MM.1S (cell line): ENCODE measurements around the gene SPAG7.

Experiments used
- DNase-seq: peaks from one replicate; pipeline ENCODE4 v3.0.0-alpha.2; 2015
- H2AFZ ChIP-seq: fragments of 300-600 bp; sonication (generic); 2 replicates; pipeline ENCODE4 v1.6.0; 2016; ENCODE audit warnings: antibody characterized with exemption, low read length
- H3F3A ChIP-seq: fragments of 300-600 bp; sonication (generic); 2 replicates; pipeline ENCODE4 v1.6.1; 2016; ENCODE audit warnings: mild to moderate bottlenecking, antibody characterized with exemption, low read length, moderate library complexity, mixed read lengths; ENCODE audit not compliant: insufficient read depth
- H3K27ac ChIP-seq: fragments of 300-600 bp; sonication (generic); 2 replicates; pipeline ENCODE4 v1.5.1; 2016; ENCODE audit warnings: mild to moderate bottlenecking, low read length
- H3K27me3 ChIP-seq: fragments of 300-600 bp; sonication (generic); replicated peaks from 2 replicates; pipeline ENCODE4 v1.6.0; 2016; ENCODE audit warnings: low read length; ENCODE audit not compliant: insufficient read depth
- H3K36me3 ChIP-seq: fragments of 300-600 bp; sonication (generic); replicated peaks from 2 replicates; pipeline ENCODE4 v1.6.1; 2016; ENCODE audit warnings: mild to moderate bottlenecking, low read length, mixed read lengths; ENCODE audit not compliant: insufficient read depth
- H3K4me1 ChIP-seq: fragments of 300-600 bp; sonication (generic); 2 replicates; pipeline ENCODE4 v1.6.1; 2016; ENCODE audit warnings: low read length, mixed read lengths
- H3K4me2 ChIP-seq: fragments of 300-600 bp; sonication (generic); 2 replicates; pipeline ENCODE4 v1.6.0; 2016; ENCODE audit warnings: low read depth, low read length
- H3K4me3 ChIP-seq: fragments of 300-600 bp; sonication (generic); 2 replicates; pipeline ENCODE4 v1.5.1; 2016; ENCODE audit warnings: low read length, mixed read lengths
- H3K79me2 ChIP-seq: fragments of 300-600 bp; sonication (generic); 2 replicates; pipeline ENCODE4 v1.6.1; 2016; ENCODE audit warnings: mixed run types, low read length, mixed read lengths
- H3K9ac ChIP-seq: fragments of 300-600 bp; sonication (generic); 2 replicates; pipeline ENCODE4 v1.6.1; 2016; ENCODE audit warnings: low read length, mixed read lengths
- H3K9me2 ChIP-seq: fragments of 300-600 bp; sonication (generic); replicated peaks from 2 replicates; pipeline ENCODE4 v1.6.1; 2016; ENCODE audit warnings: mild to moderate bottlenecking, low read length, mixed read lengths; ENCODE audit not compliant: insufficient read depth
- H3K9me3 ChIP-seq: fragments of 300-600 bp; sonication (generic); replicated peaks from 2 replicates; pipeline ENCODE4 v1.6.1; 2016; ENCODE audit warnings: mild to moderate bottlenecking, low read length, mixed read lengths; ENCODE audit not compliant: insufficient read depth
- H4K20me1 ChIP-seq: fragments of 300-600 bp; sonication (generic); 2 replicates; pipeline ENCODE4 v1.6.1; 2016; ENCODE audit warnings: mild to moderate bottlenecking, low read length, moderate library complexity, mixed read lengths; ENCODE audit not compliant: insufficient read depth
- EZH2 ChIP-seq: fragments of 300-600 bp; sonication (generic); optimal IDR thresholded peaks from 2 replicates; pipeline ENCODE3; 2017; ENCODE audit warnings: low read depth, mild to moderate bottlenecking, antibody characterized with exemption, low read length, mixed read lengths
- EZH2phosphoT487 ChIP-seq: fragments of 300-600 bp; sonication (generic); IDR thresholded peaks from 2 replicates; pipeline ENCODE4 v1.6.1; 2018; ENCODE audit warnings: antibody characterized with exemption, low read length
- TF ChIP-seq, protein P1 (sequence below): fragments of 300-600 bp; sonication (generic); IDR thresholded peaks from 2 replicates; pipeline ENCODE4 v1.5.1; 2016; ENCODE audit warnings: antibody characterized with exemption, low read length, mixed read lengths

The SPAG7 gene, protein sequence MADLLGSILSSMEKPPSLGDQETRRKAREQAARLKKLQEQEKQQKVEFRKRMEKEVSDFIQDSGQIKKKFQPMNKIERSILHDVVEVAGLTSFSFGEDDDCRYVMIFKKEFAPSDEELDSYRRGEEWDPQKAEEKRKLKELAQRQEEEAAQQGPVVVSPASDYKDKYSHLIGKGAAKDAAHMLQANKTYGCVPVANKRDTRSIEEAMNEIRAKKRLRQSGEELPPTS

DNA sequence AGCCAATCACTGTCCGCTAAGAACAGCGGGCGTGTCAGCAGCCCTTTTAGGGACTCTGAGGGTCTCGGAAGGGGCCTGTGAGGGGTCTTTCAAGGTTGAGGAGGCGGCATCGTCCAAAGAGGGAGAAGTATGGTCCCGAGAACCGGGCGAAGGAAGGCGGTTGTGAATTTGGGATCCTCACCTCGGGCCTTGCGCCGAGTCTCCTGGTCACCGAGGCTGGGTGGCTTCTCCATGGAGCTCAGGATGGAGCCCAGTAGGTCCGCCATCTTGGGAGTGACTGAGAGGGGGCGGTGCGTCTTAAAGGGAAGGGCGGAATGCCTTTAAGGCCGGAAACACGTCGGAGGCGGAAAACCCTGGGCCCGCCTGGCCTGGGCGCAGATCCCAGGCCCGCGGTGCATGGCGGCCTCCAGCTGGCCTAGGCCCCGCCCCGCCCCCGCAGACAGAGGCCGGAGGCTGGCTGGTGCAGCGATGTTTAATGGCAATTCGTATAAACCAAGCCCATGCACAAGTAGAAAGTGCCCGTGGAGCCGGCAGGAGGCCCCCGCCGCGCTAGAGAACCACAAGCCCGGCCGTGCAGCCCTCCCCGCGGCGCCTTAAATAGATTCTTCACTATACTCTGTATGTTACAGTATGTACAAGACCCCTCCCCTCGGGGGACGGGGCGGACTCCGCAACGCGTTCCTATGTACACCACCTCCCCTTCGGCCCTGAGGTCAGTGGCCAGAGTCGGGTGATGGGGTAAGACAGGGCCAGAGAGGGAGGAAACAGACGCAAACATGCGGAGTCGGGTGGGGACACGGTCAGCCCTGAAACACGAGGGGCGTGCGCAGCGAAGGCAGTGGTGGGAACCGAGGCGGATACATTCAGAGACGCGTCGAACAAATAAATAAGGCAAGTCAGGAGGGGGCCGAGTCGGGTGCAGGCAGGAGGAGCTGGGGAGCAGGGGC is at the start of gene SPAG7:
SPAG7 (minus strand) TSS at position 279 of the 947 bp plus-strand sequence; CDS start at position 266, 13 bp downstream.
- peak; percentile 94 for DNase-seq
- peak within 1 kb of the TSS; percentile 86 for H3K9ac ChIP-seq
- H2AFZ ChIP-seq, result peak within 1 kb of the TSS; percentile 76
- H3K4me2 ChIP-seq, result peak within 1 kb of the TSS; percentile 96
- no peaks in the 10 kb centered on the region for H3K9me3 ChIP-seq
- peaks cover 12% of the 10 kb centered on the region; the same call in 1 of the 2 replicates for H3K4me1 ChIP-seq
- H3K27me3 ChIP-seq, result no peaks in the 10 kb centered on the region
- H3K9me2 ChIP-seq, result no peaks in the 10 kb centered on the region
- H3K79me2 ChIP-seq, result peaks cover 25% of the 10 kb centered on the region
- H4K20me1 ChIP-seq, result no peaks in the 10 kb centered on the region
- H3K36me3 ChIP-seq, result no peaks in the 10 kb centered on the region
- H3K27ac ChIP-seq, result peak within 1 kb of the TSS; percentile 84
- H3K4me3 ChIP-seq, result peak within 1 kb of the TSS; percentile 84
- peaks cover 12% of the 10 kb centered on the region; the same call in 1 of the 2 replicates for H3F3A ChIP-seq
- TF ChIP-seq EZH2, result no peak
- TF ChIP-seq EZH2phosphoT487, result no peak
- TF ChIP-seq, protein P1, sequence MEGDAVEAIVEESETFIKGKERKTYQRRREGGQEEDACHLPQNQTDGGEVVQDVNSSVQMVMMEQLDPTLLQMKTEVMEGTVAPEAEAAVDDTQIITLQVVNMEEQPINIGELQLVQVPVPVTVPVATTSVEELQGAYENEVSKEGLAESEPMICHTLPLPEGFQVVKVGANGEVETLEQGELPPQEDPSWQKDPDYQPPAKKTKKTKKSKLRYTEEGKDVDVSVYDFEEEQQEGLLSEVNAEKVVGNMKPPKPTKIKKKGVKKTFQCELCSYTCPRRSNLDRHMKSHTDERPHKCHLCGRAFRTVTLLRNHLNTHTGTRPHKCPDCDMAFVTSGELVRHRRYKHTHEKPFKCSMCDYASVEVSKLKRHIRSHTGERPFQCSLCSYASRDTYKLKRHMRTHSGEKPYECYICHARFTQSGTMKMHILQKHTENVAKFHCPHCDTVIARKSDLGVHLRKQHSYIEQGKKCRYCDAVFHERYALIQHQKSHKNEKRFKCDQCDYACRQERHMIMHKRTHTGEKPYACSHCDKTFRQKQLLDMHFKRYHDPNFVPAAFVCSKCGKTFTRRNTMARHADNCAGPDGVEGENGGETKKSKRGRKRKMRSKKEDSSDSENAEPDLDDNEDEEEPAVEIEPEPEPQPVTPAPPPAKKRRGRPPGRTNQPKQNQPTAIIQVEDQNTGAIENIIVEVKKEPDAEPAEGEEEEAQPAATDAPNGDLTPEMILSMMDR, result no peak

DNA sequence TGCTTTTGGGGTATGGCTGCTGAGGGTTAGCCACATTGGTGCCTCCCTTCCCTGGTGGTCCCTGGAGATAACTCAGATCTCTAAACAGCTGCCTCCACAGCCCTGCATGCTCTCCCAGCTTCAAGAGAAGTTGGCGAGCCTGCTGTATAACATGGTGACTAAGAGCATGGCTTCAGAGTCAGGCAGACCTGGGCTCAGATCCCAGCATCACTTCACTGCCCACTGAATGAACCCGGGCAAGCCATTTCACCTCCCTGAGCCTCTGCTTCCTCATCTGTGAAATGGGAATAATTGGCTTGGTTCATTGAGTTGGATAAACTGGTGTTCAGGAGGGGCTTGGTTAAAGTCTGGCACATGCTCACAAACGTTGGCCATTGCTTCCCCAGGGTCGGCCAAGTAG is 46.7 kb upstream of the SPAG7 start:
- Histone ChIP-seq H3K27me3 (no peaks in the 10 kb centered on the region), H3F3A (no peaks in the 10 kb centered on the region), H4K20me1 (no peaks in the 10 kb centered on the region), H2AFZ (no peak overlapping the region), H3K4me1 (no peaks in the 10 kb centered on the region), H3K9me3 (no peaks in the 10 kb centered on the region), H3K9me2 (no peaks in the 10 kb centered on the region), H3K4me3 (no peak overlapping the region), H3K4me2 (no peak overlapping the region), H3K79me2 (no peaks in the 10 kb centered on the region), H3K36me3 (no peaks in the 10 kb centered on the region), H3K9ac (no peak overlapping the region), H3K27ac (no peak overlapping the region)
- no peak for DNase-seq
- no peak for TF ChIP-seq EZH2phosphoT487

DNA sequence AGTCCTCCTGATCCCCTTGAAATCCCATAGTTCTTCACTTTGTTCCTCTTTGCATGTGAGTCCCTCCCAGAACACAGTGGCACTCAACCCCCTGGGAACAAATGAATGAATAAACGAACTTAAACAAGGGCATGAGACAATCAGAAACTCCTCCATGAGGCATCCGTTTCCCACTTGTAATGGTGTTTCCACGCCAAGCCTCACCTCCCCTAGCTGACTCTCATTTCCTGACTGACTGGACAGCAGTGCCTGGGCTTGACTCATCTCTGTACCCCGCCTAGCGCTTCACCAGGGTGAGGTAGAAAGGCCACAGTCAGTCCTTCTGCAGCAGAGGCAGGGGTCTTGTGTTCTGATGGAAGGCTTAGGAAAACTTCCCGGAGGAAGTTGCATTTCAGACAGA is 44.3 kb upstream of the SPAG7 start:
- Histone ChIP-seq H3K4me2 (no peak overlapping the region), H3K36me3 (no peaks in the 10 kb centered on the region), H3K9me3 (no peaks in the 10 kb centered on the region), H3K9ac (no peak overlapping the region), H3K4me3 (no peak overlapping the region), H3K9me2 (no peaks in the 10 kb centered on the region), H3K27ac (no peak overlapping the region), H2AFZ (no peak overlapping the region), H3K4me1 (no peaks in the 10 kb centered on the region), H3F3A (no peaks in the 10 kb centered on the region), H3K27me3 (no peaks in the 10 kb centered on the region), H4K20me1 (no peaks in the 10 kb centered on the region), H3K79me2 (no peaks in the 10 kb centered on the region)
- DNase-seq, result no peak
- TF ChIP-seq, protein P1, result no peak
- TF ChIP-seq EZH2phosphoT487, result no peak
